ENCODE data around the gene RREB1. TPM values are rescaled to one million over a fixed set of nuclear protein-coding genes. Genes with fewer than 3 reads are reported as not detected.

RREB1 gene
- total RNA-seq (10 to 100 TPM; 14.8 to 79.5 (median 54.3) TPM), polyA plus RNA-seq (10 to 100 TPM in 2 of 3 donors, 1 to 10 TPM in 1; 8.0 to 24.2 (median 20.6) TPM)
- long read RNA-seq, donor 1, result 0 reads
- long read RNA-seq, donor 2, result 0 reads
- long read RNA-seq, donor 3, result 0 reads
- long read RNA-seq, donor 4, partial matches to known transcripts, result 1 of 8 reads
- long read RNA-seq, donor 4, other reads (novel, unspliced or antisense), result 7 of 8 reads
- long read RNA-seq, donor 5, partial matches to known transcripts, result 6 of 14 reads
- long read RNA-seq, donor 5, other reads (novel, unspliced or antisense), result 8 of 14 reads
- long read RNA-seq, donor 6, partial matches to known transcripts, result 0 of 6 reads
- long read RNA-seq, donor 6, other reads (novel, unspliced or antisense), result 6 of 6 reads
- long read RNA-seq, donor 7, partial matches to known transcripts, result 6 of 6 reads
- long read RNA-seq, donor 7, other reads (novel, unspliced or antisense), result 0 of 6 reads
- long read RNA-seq, donor 8, result 0 reads
- long read RNA-seq, donor 9, partial matches to known transcripts, result 0 of 47 reads
- long read RNA-seq, donor 9, other reads (novel, unspliced or antisense), result 47 of 47 reads
- long read RNA-seq, donor 10, result 0 reads

GRCh38 chr6:7107578-7108195, at the start of gene RREB1:
RREB1 (plus strand) TSS chr6:7107961; CDS start chr6:7181912, 73,951 bp downstream.
- H3K4me3 ChIP-seq, result peak within 1 kb of the TSS; percentile 66 to 87 (median 84)
- TF ChIP-seq POLR2A (IDR thresholded peaks at IDR 0.05), result peak in 1 of 2 donors; percentile 61
- TF ChIP-seq CTCF (IDR thresholded peaks at IDR 0.05), result no peak
- intact Hi-C loops (cut with DNase I), result loop anchor here in 1 of 2 donors (5.0 to 10.0 kb wide), 2 partner anchors 53 to 135 kb away; no protein-coding TSS in a partner anchor
- no peaks in the 10 kb centered on the region for H3K36me3 ChIP-seq (replicated peaks in 1 of 2)
- H3K27me3 ChIP-seq, result no peaks in the 10 kb centered on the region
- DNase-seq, result peak; percentile 59 to 80 (median 68)
- H3K9me3 ChIP-seq (replicated peaks in 1 of 3), result no peaks in the 10 kb centered on the region
- peak within 1 kb of the TSS; percentile 77 to 97 (median 89) for H3K27ac ChIP-seq
- 0 to 1% (median 0%) methylated on average over 26 to 59 of the region's 59 CpGs for WGBS, 4 donors
- peaks cover 5 to 32% of the 10 kb centered on the region in 2 donors for H3K4me1 ChIP-seq (replicated peaks in 1 of 2)

GRCh38 chr6:7058250-7058923, 49.4 kb upstream of the RREB1 start:
- Histone ChIP-seq H3K27me3 (no peaks in the 10 kb centered on the region), H3K9me3 (replicated peaks in 1 of 3) (no peaks in the 10 kb centered on the region), H3K4me1 (replicated peaks in 1 of 2) (peaks cover 2 to 6% of the 10 kb centered on the region in 2 donors), H3K4me3 (no peak overlapping the region), H3K27ac (peak overlapping the region in 1 of 5 donors; percentile 52), H3K36me3 (replicated peaks in 1 of 2) (no peaks in the 10 kb centered on the region)
- peak in 5 of 7 donors; percentile 46 to 67 (median 52) for DNase-seq
- intact Hi-C loops (cut with DNase I), result loop anchor here in 1 of 2 donors (10.0 kb wide), 1 partner anchor 46 kb away; the partner anchor contains the start of gene RREB1
- WGBS, 4 donors, result 70 to 80% (median 77%) methylated on average over 4 of the region's 4 CpGs
- TF ChIP-seq CTCF (IDR thresholded peaks at IDR 0.05) (no peak), POLR2A (IDR thresholded peaks at IDR 0.05) (peak in 1 of 2 donors; percentile 6)

GRCh38 chr6:7060769-7061516, 46.8 kb upstream of the RREB1 start:
- Histone ChIP-seq H3K4me1 (replicated peaks in 1 of 2) (peaks cover 0 to 6% of the 10 kb centered on the region in 2 donors), H3K9me3 (replicated peaks in 1 of 3) (no peaks in the 10 kb centered on the region), H3K27me3 (no peaks in the 10 kb centered on the region), H3K36me3 (replicated peaks in 1 of 2) (no peaks in the 10 kb centered on the region), H3K4me3 (no peak overlapping the region), H3K27ac (peak overlapping the region in 1 of 5 donors; percentile 10)
- no peak for TF ChIP-seq POLR2A (IDR thresholded peaks at IDR 0.05)
- intact Hi-C loops (cut with DNase I), result no loop called here
- no peak for DNase-seq
- 81 to 94% (median 88%) methylated on average over 6 of the region's 6 CpGs for WGBS, 4 donors

- H3K27ac ChIP-seq, result no peak overlapping the region
- intact Hi-C loops (cut with DNase I), result no loop called here
- WGBS, 4 donors, result 81 to 85% (median 84%) methylated on average over 11 of the region's 11 CpGs
- no peaks in the 10 kb centered on the region for H3K9me3 ChIP-seq (replicated peaks in 1 of 3)
- H3K36me3 ChIP-seq (replicated peaks in 1 of 2), result no peaks in the 10 kb centered on the region
- no peak overlapping the region for H3K4me3 ChIP-seq
- no peaks in the 10 kb centered on the region for H3K27me3 ChIP-seq
- no peak for DNase-seq
- TF ChIP-seq CTCF (IDR thresholded peaks at IDR 0.05) (no peak), POLR2A (IDR thresholded peaks at IDR 0.05) (no peak)
- H3K4me1 ChIP-seq (replicated peaks in 1 of 2), result peaks cover 0 to 6% of the 10 kb centered on the region in 2 donors
Observed at GRCh38 chr6:7062451-7063162, 45.2 kb upstream of the RREB1 start.

Data from adrenal gland (tissue), 19 donors.